ENCODE data around the gene PKNOX1.
"Not testable (repeated sequence)": the region's sequence is repeated elsewhere in the genome, so short reads cannot be mapped to it uniquely, and the experiment has no call there.

PKNOX1 gene

GRCh38 chr21:42956824-42957630 lies 17.3 kb upstream of the PKNOX1 start:
- DNase-seq (ENCODE audit: low read depth), result no peak

GRCh38 chr21:42958122-42958521 lies 16.2 kb upstream of the PKNOX1 start:
- not testable (repeated sequence) for DNase-seq (ENCODE audit: low read depth)

- no peak for DNase-seq (ENCODE audit: low read depth)
Measured at GRCh38 chr21:42959728-42960127, 14.6 kb upstream of the PKNOX1 start.

- DNase-seq (ENCODE audit: low read depth), result no peak
Measured at GRCh38 chr21:42962380-42963007, 11.9 kb upstream of the PKNOX1 start.

GRCh38 chr21:42964086-42964485 lies 10.3 kb upstream of the PKNOX1 start:
- DNase-seq (ENCODE audit: low read depth), result no peak

GRCh38 chr21:42964546-42965210 lies 9.7 kb upstream of the PKNOX1 start:
- no peak for DNase-seq (ENCODE audit: low read depth)

- DNase-seq (ENCODE audit: low read depth), result no peak
Measured at GRCh38 chr21:42965211-42965560, 9.2 kb upstream of the PKNOX1 start.

- DNase-seq (ENCODE audit: low read depth), result not testable (repeated sequence)
Measured at GRCh38 chr21:42967616-42968015, 6.7 kb upstream of the PKNOX1 start.

GRCh38 chr21:42969193-42969600 lies 5.2 kb upstream of the PKNOX1 start:
- no peak for DNase-seq (ENCODE audit: low read depth)

- DNase-seq (ENCODE audit: low read depth), result no peak
Measured at GRCh38 chr21:42970946-42971653, 3.3 kb upstream of the PKNOX1 start.

GRCh38 chr21:42971897-42972275 lies 2.5 kb upstream of the PKNOX1 start:
- DNase-seq (ENCODE audit: low read depth), result no peak

- no peak for DNase-seq (ENCODE audit: low read depth)
Measured at GRCh38 chr21:42973309-42973990, 912 bp upstream of the PKNOX1 start.

- DNase-seq (ENCODE audit: low read depth), result peak; percentile 75
Measured at GRCh38 chr21:42974832-42975820, 764 bp downstream of the PKNOX1 start.

- no peak for DNase-seq (ENCODE audit: low read depth)
Measured at GRCh38 chr21:42975886-42976608, 1.7 kb downstream of the PKNOX1 start.

GRCh38 chr21:42980312-42981213 lies 6.2 kb downstream of the PKNOX1 start:
- DNase-seq (ENCODE audit: low read depth), result no peak

GRCh38 chr21:42981214-42981523 lies 6.8 kb downstream of the PKNOX1 start:
- no peak for DNase-seq (ENCODE audit: low read depth)

GRCh38 chr21:42981862-42982261 lies 7.5 kb downstream of the PKNOX1 start:
- no peak for DNase-seq (ENCODE audit: low read depth)

GRCh38 chr21:42983103-42983502 lies 8.7 kb downstream of the PKNOX1 start:
- DNase-seq (ENCODE audit: low read depth), result no peak

GRCh38 chr21:42983869-42984268 lies 9.5 kb downstream of the PKNOX1 start:
- no peak for DNase-seq (ENCODE audit: low read depth)

Measured in stimulated activated CD4-positive, alpha-beta T cell treated with anti-CD3 and anti-CD28 coated beads, Interleukin-2, amount 100 ng/mL, for 4 hours (primary cell).